ENCODE measurements around the gene GRB7.

Gene GRB7

DNA sequence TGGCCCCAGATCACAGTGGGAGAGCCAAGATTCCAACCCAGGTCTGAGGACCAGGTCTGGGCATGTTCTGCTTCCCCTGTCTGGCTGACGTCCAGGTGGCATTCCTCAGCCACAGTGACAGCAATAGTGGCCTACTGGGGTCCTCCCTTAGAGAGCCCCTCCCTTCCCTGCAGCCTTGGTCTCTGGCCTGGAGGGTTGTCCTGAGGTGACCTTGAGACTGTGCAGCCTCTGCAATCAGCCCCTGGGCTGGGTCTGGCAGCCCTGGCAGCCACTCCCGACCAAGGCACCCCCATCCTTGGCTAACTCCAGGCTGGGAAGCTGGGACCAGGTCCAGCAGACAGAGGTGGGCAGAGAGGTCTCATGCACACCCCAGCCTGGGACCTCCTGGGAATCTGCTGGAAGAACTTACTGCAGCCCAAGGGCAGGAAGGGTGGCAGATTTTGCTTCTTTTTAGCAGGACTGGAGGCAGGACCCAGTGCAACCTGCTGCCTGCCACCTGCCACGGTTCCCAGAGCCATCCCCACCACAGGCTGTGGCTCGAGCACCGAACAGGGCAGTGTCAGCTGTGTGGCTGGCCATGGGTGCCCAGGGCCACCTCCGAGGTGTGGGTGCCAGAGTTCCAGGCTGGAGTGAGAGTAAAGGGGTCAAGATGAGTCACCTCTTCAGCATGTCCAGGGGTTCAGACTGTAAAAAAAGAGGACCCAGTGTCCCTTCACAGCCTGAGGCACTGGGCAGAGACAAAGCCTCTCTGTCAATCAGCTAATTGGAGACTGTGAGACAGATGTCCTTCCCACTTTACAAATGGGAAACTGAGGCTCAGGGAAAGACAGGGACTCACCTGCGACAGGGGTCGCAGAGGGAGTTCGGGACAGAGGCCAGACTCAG is 12.6 kb downstream of the GRB7 start:
- H3K9me3 ChIP-seq (ENCODE audit: insufficient read depth, low read length), result no peaks in the 10 kb centered on the region; the same call in 1 of the 2 replicates
- peaks cover 3% of the 10 kb centered on the region; the same call in 1 of the 2 replicates for H3K79me2 ChIP-seq (ENCODE audit: low read length)
- H3K27ac ChIP-seq (ENCODE audit: low read length), result no peak overlapping the region
- no peak overlapping the region for H3K4me3 ChIP-seq (ENCODE audit: low read length)
- H3K27me3 ChIP-seq (ENCODE audit: low read depth, low read length), result no peaks in the 10 kb centered on the region
- no peaks in the 10 kb centered on the region for H4K20me1 ChIP-seq (ENCODE audit: insufficient read depth, low read length)
- no peak overlapping the region for H3K9ac ChIP-seq (ENCODE audit: low read length)
- H2AFZ ChIP-seq (ENCODE audit: low read depth, low read length), result no peak overlapping the region
- H3K36me3 ChIP-seq (replicated peaks; ENCODE audit: low read depth, low read length), result no peaks in the 10 kb centered on the region
- H3K4me1 ChIP-seq (ENCODE audit: low read length), result peaks cover 18% of the 10 kb centered on the region
- H3K4me2 ChIP-seq (ENCODE audit: low read length), result no peak overlapping the region
- no peak for TF ChIP-seq EZH2phosphoT487 (IDR thresholded peaks at IDR 0.05; ENCODE audit: low read depth)
- TF ChIP-seq CTCF (IDR thresholded peaks at IDR 0.05; ENCODE audit: low read depth, low read length), result no peak

GRCh38 chr17:39751016-39751543 is 13.3 kb downstream of the GRB7 start:
- Histone ChIP-seq H3K27ac (ENCODE audit: low read length) (no peak overlapping the region), H3K4me1 (ENCODE audit: low read length) (peaks cover 25% of the 10 kb centered on the region), H3K4me2 (ENCODE audit: low read length) (no peak overlapping the region), H3K4me3 (ENCODE audit: low read length) (no peak overlapping the region), H4K20me1 (ENCODE audit: insufficient read depth, low read length) (no peaks in the 10 kb centered on the region), H2AFZ (ENCODE audit: low read depth, low read length) (no peak overlapping the region), H3K36me3 (replicated peaks; ENCODE audit: low read depth, low read length) (no peaks in the 10 kb centered on the region), H3K9ac (ENCODE audit: low read length) (no peak overlapping the region), H3K27me3 (ENCODE audit: low read depth, low read length) (no peaks in the 10 kb centered on the region), H3K79me2 (ENCODE audit: low read length) (peaks cover 3% of the 10 kb centered on the region; the same call in 1 of the 2 replicates), H3K9me3 (ENCODE audit: insufficient read depth, low read length) (no peaks in the 10 kb centered on the region; the same call in 1 of the 2 replicates)
- no peak for TF ChIP-seq CTCF (IDR thresholded peaks at IDR 0.05; ENCODE audit: low read depth, low read length)
- TF ChIP-seq EZH2phosphoT487 (IDR thresholded peaks at IDR 0.05; ENCODE audit: low read depth), result no peak

DNA sequence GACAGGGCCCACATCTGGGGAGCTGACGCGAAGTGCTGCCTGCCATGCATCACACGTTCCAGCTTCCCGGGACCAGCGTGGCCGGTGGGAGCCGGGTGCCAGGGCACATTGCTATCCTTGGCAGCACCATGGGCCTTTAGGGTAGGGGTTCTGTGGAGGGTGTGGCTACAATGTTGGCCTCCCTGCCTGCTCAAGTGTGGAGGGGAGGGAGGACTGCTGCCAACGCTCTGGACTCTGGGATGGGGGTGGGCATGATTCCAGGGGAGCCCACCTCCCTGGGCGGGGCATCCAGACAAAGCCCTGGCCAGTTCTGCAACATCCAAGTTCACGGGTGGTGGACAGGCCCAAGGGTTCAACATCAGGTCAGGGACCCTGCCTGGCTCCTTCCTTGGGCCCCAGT is 13.9 kb downstream of the GRB7 start:
- Histone ChIP-seq H3K27ac (ENCODE audit: low read length) (no peak overlapping the region), H4K20me1 (ENCODE audit: insufficient read depth, low read length) (no peaks in the 10 kb centered on the region), H3K9ac (ENCODE audit: low read length) (no peak overlapping the region), H3K36me3 (replicated peaks; ENCODE audit: low read depth, low read length) (no peaks in the 10 kb centered on the region), H3K4me3 (ENCODE audit: low read length) (no peak overlapping the region), H3K79me2 (ENCODE audit: low read length) (peaks cover 3% of the 10 kb centered on the region; the same call in 1 of the 2 replicates), H3K4me2 (ENCODE audit: low read length) (no peak overlapping the region), H3K4me1 (ENCODE audit: low read length) (peaks cover 30% of the 10 kb centered on the region), H3K9me3 (ENCODE audit: insufficient read depth, low read length) (no peaks in the 10 kb centered on the region; the same call in 1 of the 2 replicates), H3K27me3 (ENCODE audit: low read depth, low read length) (no peaks in the 10 kb centered on the region), H2AFZ (ENCODE audit: low read depth, low read length) (no peak overlapping the region)
- TF ChIP-seq EZH2phosphoT487 (IDR thresholded peaks at IDR 0.05; ENCODE audit: low read depth) (no peak), CTCF (IDR thresholded peaks at IDR 0.05; ENCODE audit: low read depth, low read length) (no peak)

GRCh38 chr17:39752241-39752881 is 14.6 kb downstream of the GRB7 start:
- Histone ChIP-seq H3K36me3 (replicated peaks; ENCODE audit: low read depth, low read length) (no peaks in the 10 kb centered on the region), H3K4me1 (ENCODE audit: low read length) (peaks cover 37% of the 10 kb centered on the region), H3K27ac (ENCODE audit: low read length) (no peak overlapping the region), H3K9me3 (ENCODE audit: insufficient read depth, low read length) (no peaks in the 10 kb centered on the region; the same call in 1 of the 2 replicates), H3K79me2 (ENCODE audit: low read length) (peaks cover 3% of the 10 kb centered on the region; the same call in 1 of the 2 replicates), H2AFZ (ENCODE audit: low read depth, low read length) (no peak overlapping the region), H3K4me2 (ENCODE audit: low read length) (no peak overlapping the region), H4K20me1 (ENCODE audit: insufficient read depth, low read length) (no peaks in the 10 kb centered on the region), H3K4me3 (ENCODE audit: low read length) (no peak overlapping the region), H3K9ac (ENCODE audit: low read length) (no peak overlapping the region), H3K27me3 (ENCODE audit: low read depth, low read length) (no peaks in the 10 kb centered on the region)
- TF ChIP-seq CTCF (IDR thresholded peaks at IDR 0.05; ENCODE audit: low read depth, low read length) (no peak), EZH2phosphoT487 (IDR thresholded peaks at IDR 0.05; ENCODE audit: low read depth) (no peak)
